OCI-LY1 (cell line): ENCODE results near the gene SLC24A3.

Experiments used
- EZH2 ChIP-seq: fragments of 200-600 bp; sonication (generic), shearing (Covaris generic); IDR thresholded peaks from 2 replicates; pipeline ENCODE4 v1.8.0; 2017; ENCODE audit warnings: borderline replicate concordance, mixed run types, mild to moderate bottlenecking, antibody characterized with exemption, low read length, moderate library complexity, mixed read lengths
- TF ChIP-seq, protein P1 (sequence below): fragments of 200-600 bp; sonication (generic), shearing (Covaris generic); IDR thresholded peaks from 2 replicates; pipeline ENCODE4 v1.5.1; 2017; ENCODE audit warnings: mild to moderate bottlenecking, antibody characterized with exemption, low read length, moderate library complexity, mixed read lengths

DNA sequence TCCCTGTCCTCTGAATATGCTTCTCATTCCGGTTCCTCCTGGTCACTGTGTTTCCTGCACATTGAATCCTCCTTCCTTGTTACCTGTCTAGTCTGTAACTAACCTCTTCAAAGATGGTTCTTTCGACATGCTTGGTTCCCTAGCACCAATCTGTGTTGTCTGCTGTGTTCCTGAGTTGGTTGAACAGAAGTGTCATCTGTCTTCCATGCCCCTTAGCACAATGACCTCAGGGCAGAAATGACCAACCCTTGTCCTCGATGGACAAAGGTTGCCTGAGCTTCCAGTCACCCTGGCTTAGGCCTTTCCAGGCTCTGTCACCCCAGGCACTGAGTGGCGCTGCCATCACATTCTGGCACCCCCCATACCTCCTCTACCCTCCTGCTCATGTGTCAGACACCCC lies 278.8 kb downstream of the SLC24A3 start:
- TF ChIP-seq, protein P1, sequence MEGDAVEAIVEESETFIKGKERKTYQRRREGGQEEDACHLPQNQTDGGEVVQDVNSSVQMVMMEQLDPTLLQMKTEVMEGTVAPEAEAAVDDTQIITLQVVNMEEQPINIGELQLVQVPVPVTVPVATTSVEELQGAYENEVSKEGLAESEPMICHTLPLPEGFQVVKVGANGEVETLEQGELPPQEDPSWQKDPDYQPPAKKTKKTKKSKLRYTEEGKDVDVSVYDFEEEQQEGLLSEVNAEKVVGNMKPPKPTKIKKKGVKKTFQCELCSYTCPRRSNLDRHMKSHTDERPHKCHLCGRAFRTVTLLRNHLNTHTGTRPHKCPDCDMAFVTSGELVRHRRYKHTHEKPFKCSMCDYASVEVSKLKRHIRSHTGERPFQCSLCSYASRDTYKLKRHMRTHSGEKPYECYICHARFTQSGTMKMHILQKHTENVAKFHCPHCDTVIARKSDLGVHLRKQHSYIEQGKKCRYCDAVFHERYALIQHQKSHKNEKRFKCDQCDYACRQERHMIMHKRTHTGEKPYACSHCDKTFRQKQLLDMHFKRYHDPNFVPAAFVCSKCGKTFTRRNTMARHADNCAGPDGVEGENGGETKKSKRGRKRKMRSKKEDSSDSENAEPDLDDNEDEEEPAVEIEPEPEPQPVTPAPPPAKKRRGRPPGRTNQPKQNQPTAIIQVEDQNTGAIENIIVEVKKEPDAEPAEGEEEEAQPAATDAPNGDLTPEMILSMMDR, result no peak
- no peak for TF ChIP-seq EZH2
